Measurements from ENCODE around the gene PNPLA5.

PNPLA5 gene

DNA sequence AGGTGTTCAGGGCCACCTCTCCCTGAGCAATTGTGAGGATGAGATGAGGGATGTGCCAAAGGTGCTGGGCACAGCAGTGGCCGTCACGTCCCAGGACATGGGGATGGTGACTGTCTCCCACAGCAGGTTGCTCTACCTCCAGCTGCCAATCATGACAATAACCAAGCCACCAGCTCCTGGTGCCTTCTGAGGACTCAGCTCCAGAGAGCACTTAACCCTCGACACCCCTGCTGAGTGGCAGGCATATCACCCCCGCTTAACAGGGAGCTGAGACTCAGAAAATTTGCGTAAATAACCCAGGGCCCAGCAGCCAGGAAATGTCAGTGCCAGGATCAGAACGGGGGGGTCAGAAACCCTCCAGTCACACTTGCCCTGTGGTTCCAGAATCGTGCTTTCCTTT lies 8.4 kb upstream of the PNPLA5 start:
- DNase-seq, result no peak

- DNase-seq, result no peak
These were observed 6.0 kb upstream of the PNPLA5 start for GRCh38 chr22:43897751-43898261.

- DNase-seq, result no peak
These were observed 4.3 kb upstream of the PNPLA5 start for GRCh38 chr22:43895986-43896645.

DNA sequence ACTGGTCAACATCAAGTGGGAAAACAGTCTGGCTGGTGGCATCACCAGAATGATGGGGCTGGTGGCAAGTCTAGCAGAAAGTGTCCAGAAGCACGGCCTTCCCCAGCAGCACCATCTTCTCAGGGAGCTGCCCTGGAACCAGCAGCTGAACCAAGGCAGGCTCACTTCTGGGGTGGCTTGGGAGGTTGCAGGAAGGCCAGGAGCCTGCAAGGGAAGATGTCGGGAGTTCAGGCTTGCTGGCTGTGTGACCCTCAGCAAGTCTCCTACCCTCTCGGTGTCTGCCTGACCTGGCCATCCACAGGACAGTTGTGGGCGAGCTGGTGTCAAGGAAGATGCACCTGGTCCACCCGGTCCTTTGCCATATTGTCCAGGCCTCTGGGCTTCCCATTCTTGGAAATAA lies 2.3 kb upstream of the PNPLA5 start:
- no peak for DNase-seq

- no peak for DNase-seq
These were observed 1.5 kb upstream of the PNPLA5 start for GRCh38 chr22:43893266-43893665.

DNA sequence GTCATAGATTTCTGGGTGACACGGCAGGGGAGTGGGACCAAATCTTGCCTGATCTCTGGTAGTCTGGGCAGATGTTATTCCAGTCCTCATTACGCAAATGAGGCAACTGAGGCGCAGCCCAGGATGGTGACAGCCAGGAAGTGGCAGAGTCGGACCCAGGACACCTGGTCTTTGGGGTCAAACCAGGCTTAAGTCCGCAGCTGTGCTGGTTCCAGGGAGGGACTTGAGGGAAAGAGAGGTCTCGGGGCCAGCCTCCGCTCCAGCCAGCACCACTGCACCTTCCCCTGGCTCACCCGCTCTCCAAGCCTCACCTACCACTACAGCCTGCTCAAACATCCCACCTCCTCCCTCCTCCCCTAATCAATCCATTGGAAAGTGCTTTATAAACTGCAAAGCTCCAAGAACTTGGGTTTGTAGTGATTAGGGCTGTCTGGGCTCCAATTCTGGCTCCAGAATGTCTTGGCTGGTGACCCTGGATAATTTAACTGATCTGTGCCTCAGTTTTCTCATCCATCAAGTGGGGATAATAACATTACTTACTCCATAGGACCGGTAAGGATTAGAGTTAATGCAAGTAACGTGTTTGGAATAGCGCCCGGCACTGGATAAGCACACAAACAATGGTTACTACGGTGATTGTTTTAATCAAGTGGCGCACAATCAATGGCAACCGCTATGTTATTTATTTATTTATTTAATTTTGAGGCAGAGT lies 526 bp upstream of the PNPLA5 start:
- no peak for DNase-seq

DNA sequence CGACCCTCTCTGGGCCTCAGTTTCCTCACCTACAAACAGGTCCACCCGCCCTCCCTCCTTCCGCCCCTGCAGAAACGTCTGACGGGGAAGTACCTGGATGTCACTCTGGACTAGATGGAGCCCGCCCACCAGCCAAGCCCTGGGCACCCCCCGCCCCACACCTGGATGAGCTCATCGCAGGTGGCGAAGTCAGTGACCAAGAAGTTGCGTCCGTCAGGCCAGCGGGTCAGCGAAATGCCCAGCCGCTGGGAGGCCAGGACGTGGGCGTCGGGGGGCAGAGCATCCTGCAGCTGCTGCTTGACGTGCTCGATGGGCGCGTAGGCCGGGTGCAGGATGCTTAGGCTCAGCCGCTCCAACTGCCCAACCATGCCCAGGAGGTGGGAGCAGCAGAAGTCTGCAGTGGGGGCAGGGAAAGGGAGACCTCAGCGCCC lies 897 bp downstream of the PNPLA5 start:
- no peak for DNase-seq

DNA sequence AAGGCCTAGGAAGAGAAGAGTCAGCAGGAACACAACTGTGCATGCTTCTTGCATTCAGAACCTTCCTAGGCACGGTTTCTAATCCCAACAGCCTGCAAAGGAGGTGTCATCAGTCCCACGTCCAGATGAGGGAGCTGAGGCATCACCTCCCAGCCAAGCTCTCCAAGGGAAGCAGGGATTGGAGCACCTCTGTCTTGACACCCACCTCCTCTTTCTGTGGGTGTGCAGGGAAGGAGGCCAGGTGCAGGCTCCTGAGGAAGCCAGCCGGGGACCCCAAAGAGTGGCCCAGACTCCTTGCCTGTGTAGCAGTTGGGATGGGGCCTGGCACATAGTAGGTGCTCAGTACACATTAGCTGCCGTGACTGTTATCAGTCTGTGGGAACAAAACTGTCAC lies 2.0 kb downstream of the PNPLA5 start:
- DNase-seq, result no peak

DNA sequence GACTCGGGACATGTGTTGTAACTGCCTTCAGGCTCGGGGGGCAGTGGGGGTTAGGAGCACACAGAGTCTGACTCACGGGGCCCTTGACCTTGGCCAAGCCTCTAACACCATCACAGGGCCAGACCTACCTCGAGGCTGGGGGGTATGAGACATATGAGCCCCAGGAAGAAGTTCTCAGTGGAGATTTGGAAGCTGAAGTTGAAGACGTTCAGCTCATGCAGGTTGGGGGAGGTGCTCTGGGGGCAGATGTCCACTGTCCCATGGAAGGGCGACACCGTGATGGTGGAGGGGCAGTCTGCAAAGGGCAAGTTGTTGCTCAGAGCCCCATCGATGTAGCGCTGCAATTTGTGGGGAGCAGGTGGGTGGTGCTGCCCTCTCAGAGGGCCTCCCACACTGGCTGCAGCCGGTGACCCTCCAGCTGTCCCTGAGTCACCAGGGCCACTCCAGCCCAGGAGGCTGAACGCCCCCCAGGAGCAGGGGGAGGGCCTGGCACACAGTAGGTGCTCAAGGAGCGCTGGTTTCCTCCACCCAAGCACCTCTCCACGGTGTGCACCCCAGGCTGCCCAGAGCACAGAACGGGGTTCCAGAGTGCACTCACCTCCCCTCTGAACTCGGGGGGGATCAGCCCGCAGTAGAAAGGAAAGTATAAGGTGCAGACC lies 2.5 kb downstream of the PNPLA5 start:
- no peak for DNase-seq

DNA sequence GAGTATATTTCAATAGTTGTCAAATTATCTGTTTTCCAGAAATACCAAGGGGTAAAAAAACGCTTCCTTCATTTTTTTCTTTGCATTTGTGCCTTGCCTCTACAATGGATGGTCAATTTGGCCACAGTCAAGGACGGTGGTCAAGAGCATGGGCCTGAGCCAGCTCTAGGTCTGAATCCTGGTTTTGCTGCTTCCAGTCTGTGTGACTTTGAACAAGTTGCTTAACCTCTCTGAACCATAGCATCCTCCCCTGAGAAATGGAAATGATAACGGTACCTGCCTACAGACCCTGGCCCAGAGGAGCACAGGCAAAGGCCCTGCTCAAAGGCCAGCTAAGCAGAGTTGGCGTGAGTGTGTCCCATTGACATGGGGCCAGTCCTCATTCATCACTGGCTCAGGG lies 3.1 kb downstream of the PNPLA5 start:
- no peak for DNase-seq

GRCh38 chr22:43887391-43887790 lies 4.4 kb downstream of the PNPLA5 start:
- no peak for DNase-seq

DNA sequence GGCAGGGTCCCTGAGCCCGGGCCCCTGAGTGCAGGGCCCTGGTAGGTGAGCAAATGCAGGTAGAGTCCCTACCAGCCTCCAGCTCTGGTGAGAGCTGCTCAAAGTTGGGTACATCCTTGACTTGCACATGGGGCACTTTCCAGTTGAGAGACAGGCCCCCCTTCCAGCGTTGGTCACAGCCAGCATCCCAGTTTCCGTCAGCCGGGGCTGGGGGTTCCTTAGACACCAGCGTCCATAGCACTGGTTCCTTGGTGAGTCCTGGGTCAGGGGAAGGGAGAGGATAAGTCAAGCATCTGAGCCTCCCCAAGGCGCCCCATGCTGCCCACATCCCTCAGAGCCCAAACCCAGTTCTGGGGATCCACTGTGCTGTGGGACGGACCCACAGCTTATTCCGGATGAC lies 5.6 kb downstream of the PNPLA5 start:
- DNase-seq, result no peak

DNA sequence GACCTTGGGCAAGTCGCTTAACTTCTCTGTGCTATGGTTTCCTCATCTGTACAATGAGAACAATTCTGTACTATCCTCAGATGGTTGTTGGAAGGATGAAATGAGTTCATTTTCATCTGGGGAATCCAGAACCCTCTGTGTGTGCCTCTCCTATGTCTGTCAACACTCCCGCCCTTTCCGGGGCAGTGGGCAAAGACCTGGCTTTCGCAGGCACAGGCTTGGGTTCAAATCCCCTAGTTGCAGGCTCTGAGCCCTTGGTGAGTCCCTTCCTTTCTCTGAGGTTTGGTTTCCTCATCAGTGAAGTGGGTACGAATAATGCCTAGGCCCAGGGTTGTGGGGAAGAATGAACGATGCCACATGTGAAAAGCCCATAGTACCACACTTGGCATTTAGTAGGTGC lies 6.0 kb downstream of the PNPLA5 start:
- no peak for DNase-seq

DNA sequence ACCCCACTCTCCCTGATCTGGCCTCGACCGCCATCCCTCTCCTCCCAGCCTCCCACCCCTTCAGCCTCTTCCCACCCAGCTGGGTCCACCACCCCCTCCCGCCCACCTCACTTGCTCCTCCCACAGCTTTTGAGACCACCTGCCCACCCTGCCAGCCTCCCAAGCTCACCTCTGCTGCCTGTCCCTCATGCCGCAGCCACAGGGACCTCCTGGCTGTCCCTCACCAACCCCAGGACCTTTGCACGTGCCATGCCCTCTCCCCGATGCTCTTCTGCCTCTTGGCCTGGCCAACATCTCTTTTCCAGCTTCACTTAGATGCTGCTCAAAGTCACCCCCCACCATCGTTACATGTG lies 6.5 kb downstream of the PNPLA5 start:
- DNase-seq, result no peak

DNA sequence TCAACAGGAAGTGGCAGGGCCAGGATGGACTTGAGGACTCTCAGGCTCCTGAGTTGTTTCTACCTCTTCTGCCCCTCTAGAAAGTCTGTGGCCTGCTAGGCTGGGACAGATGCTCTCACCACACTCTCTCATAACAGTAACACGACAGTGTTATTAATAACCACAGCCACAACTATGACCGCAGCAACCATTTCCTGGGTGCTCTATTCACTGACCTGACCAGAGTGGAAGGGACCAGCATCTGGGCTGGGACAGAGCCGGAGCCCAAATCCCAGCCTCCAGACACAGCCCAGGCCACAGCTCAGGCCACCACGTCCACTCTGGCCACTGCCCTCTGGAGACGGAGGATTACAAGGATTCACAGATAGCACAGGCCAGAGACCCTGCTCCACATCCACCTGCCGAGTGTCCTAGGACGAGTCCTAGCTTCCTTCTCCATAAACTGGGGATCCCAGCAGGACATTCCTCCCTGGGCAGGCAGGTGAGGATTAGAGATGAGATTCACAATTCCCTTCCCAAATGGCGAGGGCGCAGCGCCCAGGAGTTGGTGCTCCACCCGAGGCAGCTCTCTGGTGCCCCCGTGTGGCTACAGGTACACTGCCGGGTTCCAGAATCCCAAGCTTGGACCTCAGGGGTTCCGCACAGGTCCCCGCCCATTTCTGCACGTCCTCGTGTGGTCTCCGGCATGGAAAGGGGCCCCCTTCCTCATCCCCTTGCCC lies 7.1 kb downstream of the PNPLA5 start:
- no peak for DNase-seq

DNA sequence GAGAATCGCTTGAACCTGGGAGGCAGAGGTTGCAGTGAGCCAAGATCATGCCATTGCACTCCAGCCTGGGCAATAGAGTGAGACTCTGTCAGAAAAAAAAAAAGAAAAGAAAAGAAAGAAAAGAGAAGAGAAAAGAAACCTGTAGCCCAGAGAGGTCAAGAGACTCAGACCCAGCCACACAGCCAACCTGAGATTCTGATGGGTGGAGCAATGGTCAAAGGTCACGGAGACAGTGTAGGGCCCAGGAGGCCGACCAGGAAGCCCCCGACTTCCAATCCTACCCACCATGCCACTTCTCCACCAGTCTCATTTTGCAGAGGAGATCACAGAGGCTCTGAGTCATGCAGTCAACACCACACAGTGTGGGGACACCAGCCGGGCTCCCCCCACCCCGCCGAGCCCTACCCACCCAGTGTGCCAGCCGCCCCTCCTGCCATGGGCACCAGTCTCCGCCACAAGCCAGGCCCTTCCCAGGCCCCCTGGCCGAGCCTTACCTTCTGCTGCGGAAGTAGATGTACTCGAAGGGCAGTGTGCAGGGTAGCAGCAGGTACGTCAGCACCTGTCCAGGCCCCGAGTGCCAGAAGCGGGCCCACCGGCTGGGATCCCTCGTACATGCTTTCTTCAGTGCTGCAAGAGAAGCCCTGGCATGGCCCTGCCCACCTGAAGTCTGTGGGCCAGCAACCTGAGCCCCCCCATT lies 7.9 kb downstream of the PNPLA5 start:
- no peak for DNase-seq

DNA sequence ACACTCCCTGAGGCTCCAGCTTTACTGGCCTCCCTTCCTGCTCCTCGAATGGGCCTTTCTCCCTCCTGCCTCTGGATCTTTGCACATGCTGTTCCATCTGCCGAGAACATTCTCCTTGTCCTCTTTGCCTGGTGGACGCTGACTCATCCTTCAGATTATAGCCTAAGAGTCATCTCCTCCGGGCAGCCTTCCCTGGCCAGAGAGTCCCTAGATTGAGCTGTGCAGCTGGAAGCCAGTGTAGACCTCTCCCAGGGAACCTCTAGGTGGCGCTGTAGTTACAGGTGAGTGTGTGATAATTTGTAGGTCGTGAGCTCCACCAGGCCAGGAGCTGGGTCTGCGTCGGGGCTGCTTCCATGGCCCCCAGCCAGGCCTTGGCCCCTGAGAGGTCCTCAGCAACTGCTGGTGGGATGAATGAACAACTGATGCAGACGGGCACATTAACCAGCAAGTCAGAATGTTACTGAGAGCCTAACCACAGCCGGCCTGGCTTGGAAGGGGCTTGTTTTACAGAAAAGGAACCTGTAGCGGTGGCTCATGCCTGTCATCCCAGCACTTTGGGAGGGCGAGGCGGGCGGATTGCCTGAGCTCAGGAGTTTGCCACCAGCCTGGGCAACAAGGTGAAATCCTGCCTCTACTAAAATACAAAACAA lies 8.7 kb downstream of the PNPLA5 start:
- peak; percentile 33 for DNase-seq

DNA sequence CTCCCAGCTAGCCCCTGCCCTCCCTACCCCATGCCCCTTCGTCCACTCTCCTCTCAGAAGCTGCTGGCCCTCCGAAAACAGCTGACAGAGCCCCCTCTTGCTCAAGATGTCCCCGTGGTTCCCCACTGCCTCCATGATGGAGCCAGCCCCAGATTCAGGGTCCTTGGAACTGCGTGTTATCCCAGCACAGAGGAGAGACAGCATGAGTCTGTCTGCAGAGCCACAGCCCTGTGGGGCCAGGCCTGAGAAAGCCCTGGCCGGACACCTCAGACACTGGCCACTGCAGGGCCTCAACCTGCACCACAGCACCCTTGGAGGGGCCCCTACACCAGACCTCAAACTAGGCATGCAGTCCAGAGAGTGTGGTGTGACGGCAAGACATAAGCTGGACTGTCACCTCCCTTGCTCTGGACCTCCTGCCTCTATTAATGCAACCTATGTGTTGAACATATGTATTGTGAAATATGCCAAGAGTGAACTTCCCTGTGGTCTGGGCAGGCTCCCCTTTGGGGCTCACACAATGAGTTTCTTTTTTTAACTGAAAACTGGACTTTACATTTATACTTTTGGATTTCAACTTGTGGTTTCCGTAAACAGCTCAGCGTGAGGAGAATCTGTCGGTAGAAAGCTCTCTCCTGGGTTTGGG lies 9.6 kb downstream of the PNPLA5 start:
- no peak for DNase-seq

DNA sequence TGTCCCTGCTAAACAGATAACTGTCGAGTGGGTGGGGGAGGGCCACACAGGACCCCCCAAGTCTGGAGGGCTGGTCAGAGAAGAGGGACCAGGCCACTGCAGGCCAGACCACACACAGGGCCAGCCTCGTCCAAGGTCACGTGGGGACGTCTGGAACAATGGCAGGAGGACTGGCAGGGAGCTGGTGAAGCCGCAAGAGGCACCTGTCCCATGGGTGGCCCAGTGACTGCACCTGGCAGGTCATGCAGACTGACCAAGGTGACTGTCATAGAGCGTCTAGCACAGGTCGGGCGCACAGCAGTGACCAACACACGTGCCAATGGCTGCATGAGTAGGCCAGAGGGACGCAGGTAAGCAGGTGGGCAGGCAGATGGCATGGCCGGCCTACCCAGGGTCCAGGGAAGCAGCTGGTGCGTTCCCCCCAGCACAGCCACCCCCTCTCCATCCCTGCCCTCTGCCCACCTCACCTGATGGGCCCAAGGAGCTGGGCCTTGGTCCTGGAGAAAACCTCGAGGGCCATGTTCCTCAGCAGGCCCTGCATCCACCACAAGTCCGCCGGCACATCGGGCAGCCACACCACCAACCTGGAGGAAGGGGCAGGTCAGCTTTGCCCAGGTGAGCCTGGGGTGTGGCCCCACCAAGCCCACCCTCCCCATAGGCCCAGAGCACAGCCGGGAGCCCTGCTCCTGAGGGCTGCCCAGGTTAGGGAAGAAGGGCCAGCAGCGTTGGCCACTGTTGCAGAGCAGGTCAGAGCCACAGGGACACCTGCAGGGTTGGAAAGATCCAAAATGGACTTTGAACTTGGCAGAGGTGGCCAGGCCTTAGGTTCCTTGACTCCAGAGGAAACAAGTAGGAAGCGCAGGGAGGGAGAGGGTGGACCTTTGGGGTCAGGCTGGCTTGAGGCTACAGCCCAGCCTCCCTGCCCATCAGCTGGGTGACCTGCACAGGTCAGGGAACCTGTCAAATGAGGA lies 10.4 kb downstream of the PNPLA5 start:
- DNase-seq, result no peak

- DNase-seq, result no peak
These were observed 11.2 kb downstream of the PNPLA5 start for GRCh38 chr22:43880541-43880991.

Measured in NCI-H2107 (cell line).